ENCODE measurements around the gene NPHP4.

Gene NPHP4

DNA sequence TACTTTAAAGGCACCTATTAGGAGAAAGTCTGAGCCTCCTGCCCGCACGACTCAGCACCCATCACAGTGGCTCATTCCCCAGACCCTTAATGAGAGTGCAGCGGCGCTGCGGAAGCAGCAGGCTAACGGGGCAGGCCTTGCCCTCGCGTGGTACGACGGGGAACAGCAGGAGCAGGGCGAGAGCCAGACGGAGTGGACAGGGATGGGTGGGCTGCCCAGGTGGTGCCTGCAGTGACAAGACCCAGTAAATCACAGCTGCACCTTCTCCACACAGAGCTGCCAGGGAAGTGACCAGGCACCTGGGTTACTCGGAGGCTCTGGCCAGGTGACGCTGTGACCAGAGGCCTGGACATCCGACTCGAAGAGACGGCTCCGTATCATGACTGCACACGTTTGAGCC lies 131.9 kb downstream of the NPHP4 start:
- Histone ChIP-seq H3K36me3 (ENCODE audit: control insufficient read depth in 5 of 5, insufficient read depth in 5 of 5, low read length in 5 of 5) (peaks cover 0 to 57% (median 32%) of the 10 kb centered on the region in 5 donors), H3K9me3 (ENCODE audit: control insufficient read depth in 5 of 5, low read length in 5 of 5) (no peaks in the 10 kb centered on the region), H3K27me3 (ENCODE audit: control insufficient read depth in 5 of 5, insufficient read depth in 4 of 5, low read length in 5 of 5) (peaks cover 0 to 2% (median 0%) of the 10 kb centered on the region in 5 donors)

DNA sequence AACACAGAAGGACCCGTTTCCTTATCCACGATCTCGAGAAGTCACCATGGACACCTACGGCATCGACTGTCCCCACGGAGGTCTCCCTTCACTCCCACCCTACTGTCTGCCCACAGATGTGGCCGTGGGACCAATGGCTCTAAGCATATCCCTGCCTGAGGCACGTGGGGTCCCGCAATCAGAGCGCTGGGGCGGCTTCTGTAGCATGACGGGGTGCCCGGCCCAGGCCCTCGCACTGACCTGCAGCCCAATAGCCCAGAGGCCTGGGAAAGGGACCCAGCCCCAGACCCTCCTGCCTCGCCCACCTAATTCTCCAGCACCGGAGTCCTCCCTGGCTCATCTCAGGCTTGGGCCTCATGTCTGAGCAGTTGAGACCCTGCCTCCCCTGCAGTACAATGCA lies 132.5 kb downstream of the NPHP4 start:
- H3K36me3 ChIP-seq (ENCODE audit: control insufficient read depth in 5 of 5, insufficient read depth in 5 of 5, low read length in 5 of 5), result peaks cover 0 to 52% (median 32%) of the 10 kb centered on the region in 5 donors
- H3K9ac ChIP-seq (ENCODE audit: low read length in 5 of 5), result no peak overlapping the region
- no peak overlapping the region for H3K27ac ChIP-seq (ENCODE audit: low read depth, low read length)
- peaks cover 0 to 3% (median 0%) of the 10 kb centered on the region in 5 donors for H3K4me1 ChIP-seq (ENCODE audit: control insufficient read depth in 5 of 5, insufficient read depth in 5 of 5, low read length in 5 of 5)
- H3K27me3 ChIP-seq (ENCODE audit: control insufficient read depth in 5 of 5, insufficient read depth in 4 of 5, low read length in 5 of 5), result peaks cover 0 to 2% (median 0%) of the 10 kb centered on the region in 5 donors
- no peak overlapping the region for H3K4me3 ChIP-seq (ENCODE audit: low read depth in 1 of 5, low read length in 5 of 5)
- no peaks in the 10 kb centered on the region for H3K9me3 ChIP-seq (ENCODE audit: control insufficient read depth in 5 of 5, low read length in 5 of 5)

More for the DNA sequence above, 131.9 kb downstream of the NPHP4 start:
- no peak overlapping the region for H3K27ac ChIP-seq (ENCODE audit: low read depth, low read length)
- H3K9ac ChIP-seq (ENCODE audit: low read length in 5 of 5), result no peak overlapping the region
- H3K4me3 ChIP-seq (ENCODE audit: low read depth in 1 of 5, low read length in 5 of 5), result no peak overlapping the region
- peaks cover 0 to 3% (median 0%) of the 10 kb centered on the region in 5 donors for H3K4me1 ChIP-seq (ENCODE audit: control insufficient read depth in 5 of 5, insufficient read depth in 5 of 5, low read length in 5 of 5)

DNA sequence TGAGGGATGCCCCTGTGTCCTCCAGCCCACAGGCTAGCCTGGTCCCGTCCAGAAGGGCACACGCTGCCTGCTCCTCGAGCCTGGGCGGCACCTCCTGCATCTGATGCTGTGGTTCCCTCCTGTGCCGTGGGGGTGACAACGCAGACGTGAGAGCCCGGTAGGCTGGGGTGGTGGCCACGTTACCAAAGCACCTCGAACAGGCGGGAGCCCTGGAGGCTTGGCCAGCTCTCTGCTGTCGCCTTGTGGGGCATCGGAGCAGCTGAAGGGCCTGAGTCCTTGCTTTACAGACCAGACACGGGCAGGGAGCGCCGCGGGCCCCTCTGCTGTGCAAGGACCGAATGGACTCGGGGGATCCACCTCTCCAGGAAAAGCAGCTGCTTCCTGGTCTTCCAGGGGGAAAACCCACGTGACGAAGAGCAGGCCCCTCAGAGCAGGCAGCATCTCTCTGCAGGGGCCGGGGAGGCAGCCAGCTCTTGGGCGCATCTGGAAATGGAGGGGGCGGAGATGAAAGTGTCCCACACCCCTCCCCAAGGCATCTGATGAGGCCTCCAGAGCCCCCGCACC lies 133.3 kb downstream of the NPHP4 start:
- Histone ChIP-seq H3K4me3 (ENCODE audit: low read depth in 1 of 5, low read length in 5 of 5) (no peak overlapping the region), H3K4me1 (ENCODE audit: control insufficient read depth in 5 of 5, insufficient read depth in 5 of 5, low read length in 5 of 5) (peaks cover 0 to 3% (median 0%) of the 10 kb centered on the region in 5 donors), H3K9ac (ENCODE audit: low read length in 5 of 5) (no peak overlapping the region), H3K27me3 (ENCODE audit: control insufficient read depth in 5 of 5, insufficient read depth in 4 of 5, low read length in 5 of 5) (peaks cover 0 to 2% (median 0%) of the 10 kb centered on the region in 5 donors), H3K27ac (ENCODE audit: low read depth, low read length) (no peak overlapping the region), H3K9me3 (ENCODE audit: control insufficient read depth in 5 of 5, low read length in 5 of 5) (no peaks in the 10 kb centered on the region), H3K36me3 (ENCODE audit: control insufficient read depth in 5 of 5, insufficient read depth in 5 of 5, low read length in 5 of 5) (peaks cover 0 to 49% (median 28%) of the 10 kb centered on the region in 5 donors)

DNA sequence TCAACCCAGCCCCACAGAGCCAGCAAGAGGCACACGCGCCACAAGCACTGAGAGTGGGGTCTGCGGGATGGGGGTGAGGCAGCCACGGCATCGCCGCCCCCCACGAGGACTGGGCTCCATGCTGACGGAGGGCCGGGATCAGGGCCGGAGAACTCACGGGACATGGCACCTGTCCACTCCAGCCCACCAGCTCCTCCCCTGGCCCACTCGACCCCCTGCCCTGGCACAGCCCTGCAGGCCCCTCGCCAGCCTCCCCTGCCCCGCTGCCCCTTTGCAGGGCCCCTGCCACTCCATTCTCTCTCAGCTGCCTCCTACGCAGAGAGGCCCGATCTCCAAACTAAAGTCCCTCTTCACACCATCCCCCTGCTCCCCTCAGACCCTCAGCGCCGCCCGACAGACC lies 134.0 kb downstream of the NPHP4 start:
- H3K36me3 ChIP-seq (ENCODE audit: control insufficient read depth in 5 of 5, insufficient read depth in 5 of 5, low read length in 5 of 5), result peaks cover 0 to 42% (median 22%) of the 10 kb centered on the region in 5 donors
- no peaks in the 10 kb centered on the region for H3K9me3 ChIP-seq (ENCODE audit: control insufficient read depth in 5 of 5, low read length in 5 of 5)
- H3K27ac ChIP-seq (ENCODE audit: low read depth, low read length), result no peak overlapping the region
- H3K9ac ChIP-seq (ENCODE audit: low read length in 5 of 5), result no peak overlapping the region
- no peak overlapping the region for H3K4me3 ChIP-seq (ENCODE audit: low read depth in 1 of 5, low read length in 5 of 5)
- H3K27me3 ChIP-seq (ENCODE audit: control insufficient read depth in 5 of 5, insufficient read depth in 4 of 5, low read length in 5 of 5), result peaks cover 0 to 2% (median 0%) of the 10 kb centered on the region in 5 donors
- peaks cover 0 to 3% (median 0%) of the 10 kb centered on the region in 5 donors for H3K4me1 ChIP-seq (ENCODE audit: control insufficient read depth in 5 of 5, insufficient read depth in 5 of 5, low read length in 5 of 5)

DNA sequence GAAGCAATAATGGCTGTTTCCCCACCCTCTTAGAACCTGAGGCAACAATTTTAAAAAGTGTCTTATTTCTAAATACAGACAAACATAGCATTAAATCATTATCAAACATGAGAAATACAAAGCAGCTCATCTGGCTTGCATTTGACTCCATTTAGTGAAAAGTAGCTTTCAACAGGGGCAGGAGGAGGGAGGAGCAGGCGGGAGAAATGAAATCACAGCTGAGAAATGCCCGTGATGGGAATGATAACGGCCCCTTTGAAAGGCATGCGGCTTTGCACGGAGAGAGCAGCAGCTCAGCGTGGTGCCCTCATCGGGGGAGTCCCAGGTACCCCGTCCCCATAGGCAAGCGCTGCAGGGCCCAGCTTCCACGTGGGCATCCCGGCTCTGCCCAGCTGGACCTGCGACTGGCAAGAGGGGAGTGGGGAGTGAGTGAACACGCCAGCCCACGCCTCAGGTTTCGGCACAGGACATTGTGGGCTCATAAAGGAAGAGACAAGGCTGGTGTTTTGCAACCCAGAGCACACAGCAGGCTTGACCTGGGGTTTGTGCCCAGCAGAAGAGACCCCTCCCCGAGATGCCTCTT lies 134.6 kb downstream of the NPHP4 start:
- H3K9me3 ChIP-seq (ENCODE audit: control insufficient read depth in 5 of 5, low read length in 5 of 5), result no peaks in the 10 kb centered on the region
- peaks cover 0 to 36% (median 15%) of the 10 kb centered on the region in 5 donors for H3K36me3 ChIP-seq (ENCODE audit: control insufficient read depth in 5 of 5, insufficient read depth in 5 of 5, low read length in 5 of 5)
- no peak overlapping the region for H3K4me3 ChIP-seq (ENCODE audit: low read depth in 1 of 5, low read length in 5 of 5)
- no peak overlapping the region for H3K9ac ChIP-seq (ENCODE audit: low read length in 5 of 5)
- peaks cover 0 to 3% (median 0%) of the 10 kb centered on the region in 5 donors for H3K4me1 ChIP-seq (ENCODE audit: control insufficient read depth in 5 of 5, insufficient read depth in 5 of 5, low read length in 5 of 5)
- no peak overlapping the region for H3K27ac ChIP-seq (ENCODE audit: low read depth, low read length)
- peaks cover 0 to 4% (median 0%) of the 10 kb centered on the region in 5 donors for H3K27me3 ChIP-seq (ENCODE audit: control insufficient read depth in 5 of 5, insufficient read depth in 4 of 5, low read length in 5 of 5)

DNA sequence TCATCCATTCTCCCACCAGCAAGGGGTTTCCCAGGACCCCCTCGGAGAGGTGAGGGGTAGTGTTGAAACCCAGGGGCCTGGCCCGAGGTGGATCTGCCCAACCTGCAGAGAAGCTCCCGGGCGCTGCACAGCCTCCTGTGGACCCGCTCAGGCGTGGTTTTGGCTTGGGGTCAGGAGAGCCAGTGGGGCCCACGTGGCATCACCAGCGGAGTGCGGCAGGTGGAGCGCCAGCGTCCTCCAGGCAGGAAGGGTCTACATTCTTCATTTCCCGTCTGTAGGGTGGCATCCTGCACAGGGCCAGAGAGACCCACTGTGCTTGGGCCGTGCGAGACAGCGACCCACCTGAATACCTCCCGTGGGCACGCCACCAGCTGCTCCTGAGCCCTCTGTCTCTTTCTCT lies 135.2 kb downstream of the NPHP4 start:
- peaks cover 0 to 4% (median 0%) of the 10 kb centered on the region in 5 donors for H3K9me3 ChIP-seq (ENCODE audit: control insufficient read depth in 5 of 5, low read length in 5 of 5)
- H3K27me3 ChIP-seq (ENCODE audit: control insufficient read depth in 5 of 5, insufficient read depth in 4 of 5, low read length in 5 of 5), result peaks cover 0 to 6% (median 0%) of the 10 kb centered on the region in 5 donors
- no peak overlapping the region for H3K9ac ChIP-seq (ENCODE audit: low read length in 5 of 5)
- H3K36me3 ChIP-seq (ENCODE audit: control insufficient read depth in 5 of 5, insufficient read depth in 5 of 5, low read length in 5 of 5), result peaks cover 0 to 30% (median 10%) of the 10 kb centered on the region in 5 donors
- H3K4me1 ChIP-seq (ENCODE audit: control insufficient read depth in 5 of 5, insufficient read depth in 5 of 5, low read length in 5 of 5), result peaks cover 0 to 3% (median 0%) of the 10 kb centered on the region in 5 donors
- no peak overlapping the region for H3K4me3 ChIP-seq (ENCODE audit: low read depth in 1 of 5, low read length in 5 of 5)
- no peak overlapping the region for H3K27ac ChIP-seq (ENCODE audit: low read depth, low read length)

DNA sequence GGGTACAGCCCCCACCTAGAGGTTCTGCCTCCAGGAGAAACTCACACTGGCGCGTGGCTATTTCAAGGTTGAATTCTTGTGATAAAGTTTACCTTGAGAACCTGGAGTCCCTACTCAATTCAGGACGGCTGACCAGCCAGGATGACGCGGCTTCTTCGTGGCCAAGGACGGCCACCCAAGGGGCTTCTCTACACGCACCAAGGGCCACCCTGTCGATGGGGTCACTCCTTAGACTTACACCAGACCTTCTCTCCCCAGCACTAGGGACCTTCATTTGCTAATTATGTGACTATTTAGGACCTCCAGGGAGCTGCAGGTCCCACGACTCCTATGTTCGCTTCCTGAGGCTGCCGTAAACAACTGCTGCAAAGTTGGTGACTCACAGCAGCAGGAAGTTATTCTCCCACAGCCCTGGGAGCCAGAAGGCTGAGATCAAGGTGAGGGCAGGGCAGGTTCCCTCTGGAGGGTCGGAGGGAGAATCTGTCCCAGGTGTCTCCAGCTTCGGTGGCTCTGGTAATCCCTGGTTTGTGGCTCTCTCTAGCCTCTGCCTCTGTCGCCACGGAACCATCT lies 135.9 kb downstream of the NPHP4 start:
- Histone ChIP-seq H3K36me3 (ENCODE audit: control insufficient read depth in 5 of 5, insufficient read depth in 5 of 5, low read length in 5 of 5) (peaks cover 0 to 23% (median 5%) of the 10 kb centered on the region in 5 donors), H3K9me3 (ENCODE audit: control insufficient read depth in 5 of 5, low read length in 5 of 5) (peaks cover 0 to 4% (median 0%) of the 10 kb centered on the region in 5 donors), H3K4me3 (ENCODE audit: low read depth in 1 of 5, low read length in 5 of 5) (no peak overlapping the region), H3K27me3 (ENCODE audit: control insufficient read depth in 5 of 5, insufficient read depth in 4 of 5, low read length in 5 of 5) (peaks cover 0 to 7% (median 0%) of the 10 kb centered on the region in 5 donors), H3K9ac (ENCODE audit: low read length in 5 of 5) (no peak overlapping the region), H3K27ac (ENCODE audit: low read depth, low read length) (no peak overlapping the region), H3K4me1 (ENCODE audit: control insufficient read depth in 5 of 5, insufficient read depth in 5 of 5, low read length in 5 of 5) (peaks cover 0 to 3% (median 0%) of the 10 kb centered on the region in 5 donors)

DNA sequence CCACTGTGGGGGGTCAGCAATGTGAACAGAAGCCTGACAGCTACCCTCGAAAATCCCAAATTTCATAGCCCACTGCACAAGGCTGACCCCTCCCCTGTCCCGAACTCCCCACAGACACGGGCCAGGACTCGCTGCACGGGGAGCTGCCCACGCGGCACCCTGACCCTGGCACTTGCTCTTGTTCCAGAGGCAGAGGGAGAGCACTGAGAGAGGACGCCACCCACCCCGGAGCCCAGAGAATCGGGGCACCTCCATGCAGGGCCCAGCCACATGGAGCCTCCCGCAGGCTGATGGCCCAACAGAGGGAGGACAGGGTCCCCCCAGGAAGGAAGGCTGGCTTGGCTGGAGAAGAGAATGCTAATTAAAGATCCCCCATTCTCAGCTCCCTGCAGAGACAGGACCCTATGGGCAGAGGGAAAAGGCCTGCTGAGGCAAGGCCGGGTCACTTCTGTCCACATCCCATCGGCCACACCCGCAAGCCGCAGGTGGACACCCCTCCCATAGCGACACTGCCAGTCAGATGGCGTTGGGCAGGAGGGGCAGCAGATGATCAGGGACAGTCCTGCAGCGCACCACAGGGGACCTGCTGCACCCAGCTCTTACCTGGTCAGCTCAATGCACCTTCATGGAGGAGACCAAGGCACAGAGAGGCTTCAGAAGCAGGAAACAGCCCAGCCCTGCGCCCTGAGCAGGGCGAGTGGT lies 136.9 kb downstream of the NPHP4 start:
- H3K4me1 ChIP-seq (ENCODE audit: control insufficient read depth in 5 of 5, insufficient read depth in 5 of 5, low read length in 5 of 5), result peaks cover 0 to 3% (median 0%) of the 10 kb centered on the region in 5 donors
- peaks cover 0 to 9% (median 0%) of the 10 kb centered on the region in 5 donors for H3K27me3 ChIP-seq (ENCODE audit: control insufficient read depth in 5 of 5, insufficient read depth in 4 of 5, low read length in 5 of 5)
- H3K9ac ChIP-seq (ENCODE audit: low read length in 5 of 5), result no peak overlapping the region
- H3K9me3 ChIP-seq (ENCODE audit: control insufficient read depth in 5 of 5, low read length in 5 of 5), result peaks cover 0 to 4% (median 0%) of the 10 kb centered on the region in 5 donors
- no peak overlapping the region for H3K27ac ChIP-seq (ENCODE audit: low read depth, low read length)
- H3K4me3 ChIP-seq (ENCODE audit: low read depth in 1 of 5, low read length in 5 of 5), result no peak overlapping the region
- peaks cover 0 to 14% (median under 1%) of the 10 kb centered on the region in 5 donors for H3K36me3 ChIP-seq (ENCODE audit: control insufficient read depth in 5 of 5, insufficient read depth in 5 of 5, low read length in 5 of 5)

DNA sequence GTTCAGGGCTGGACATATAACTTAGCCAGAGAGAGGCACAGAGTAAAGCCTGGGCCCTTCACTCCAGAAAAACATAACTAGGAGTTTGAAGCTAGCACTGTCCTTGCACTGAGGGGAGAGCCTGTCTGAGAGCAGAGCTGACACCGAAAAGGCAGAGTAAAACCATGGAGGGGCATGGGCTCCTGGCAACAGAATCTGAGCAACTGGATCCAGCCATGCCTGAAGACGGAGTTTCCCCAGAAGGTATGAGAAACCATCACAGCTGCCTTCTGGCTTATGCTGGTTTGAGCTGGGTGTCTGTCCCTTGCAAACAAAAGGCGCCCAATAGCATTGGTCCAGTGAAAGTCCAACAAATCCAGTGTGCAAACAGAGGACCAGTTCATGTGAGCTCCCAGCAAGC lies 137.5 kb downstream of the NPHP4 start:
- Histone ChIP-seq H3K4me3 (ENCODE audit: low read depth in 1 of 5, low read length in 5 of 5) (no peak overlapping the region), H3K27me3 (ENCODE audit: control insufficient read depth in 5 of 5, insufficient read depth in 4 of 5, low read length in 5 of 5) (peaks cover 0 to 9% (median 0%) of the 10 kb centered on the region in 5 donors), H3K36me3 (ENCODE audit: control insufficient read depth in 5 of 5, insufficient read depth in 5 of 5, low read length in 5 of 5) (peaks cover 0 to 10% (median 0%) of the 10 kb centered on the region in 5 donors), H3K9ac (ENCODE audit: low read length in 5 of 5) (no peak overlapping the region), H3K9me3 (ENCODE audit: control insufficient read depth in 5 of 5, low read length in 5 of 5) (peaks cover 0 to 4% (median 0%) of the 10 kb centered on the region in 5 donors), H3K4me1 (ENCODE audit: control insufficient read depth in 5 of 5, insufficient read depth in 5 of 5, low read length in 5 of 5) (peaks cover 0 to 3% (median 0%) of the 10 kb centered on the region in 5 donors), H3K27ac (ENCODE audit: low read depth, low read length) (no peak overlapping the region)

Measured in subcutaneous abdominal adipose tissue (tissue), 5 donors.